Retinal pigment epithelial cell (primary cell): Measurements from ENCODE around the gene DCTD.

Experiments used
- DNase-seq: peaks from one replicate; pipeline ENCODE4 v3.0.0-alpha.2; 2010; ENCODE audit warnings: low read depth
- H3K4me3 ChIP-seq: 2 replicates; pipeline ENCODE4 v1.5.1; 2011; ENCODE audit warnings: mild to moderate bottlenecking, low read length, control low read depth, moderate library complexity
- TF ChIP-seq, protein P1 (sequence below): conservative IDR thresholded peaks from 2 replicates; pipeline ENCODE4 v1.5.1; 2011; ENCODE audit warnings: low read depth, low read length, control low read depth, inconsistent platforms

Gene DCTD

DNA sequence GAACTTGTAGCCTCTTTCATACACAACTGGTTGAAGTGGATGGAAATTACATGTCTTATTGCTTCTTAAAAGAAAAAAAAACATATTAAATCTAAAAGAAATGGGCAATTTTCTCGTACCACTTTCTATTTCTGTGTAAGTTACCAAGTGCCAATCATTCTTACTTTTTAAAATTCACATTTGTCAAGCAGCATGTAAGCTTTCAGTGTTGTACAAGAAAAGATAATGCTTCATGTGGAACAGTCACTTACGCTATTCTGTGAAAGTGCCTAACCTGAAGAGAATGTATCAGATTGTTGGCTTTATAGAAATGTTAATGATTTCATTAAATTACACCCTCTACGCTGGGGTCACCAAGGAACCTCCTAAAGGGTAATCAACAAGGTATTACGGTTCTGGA, 4.4 kb upstream of the DCTD start:
- DNase-seq = no peak
- TF ChIP-seq, protein P1, sequence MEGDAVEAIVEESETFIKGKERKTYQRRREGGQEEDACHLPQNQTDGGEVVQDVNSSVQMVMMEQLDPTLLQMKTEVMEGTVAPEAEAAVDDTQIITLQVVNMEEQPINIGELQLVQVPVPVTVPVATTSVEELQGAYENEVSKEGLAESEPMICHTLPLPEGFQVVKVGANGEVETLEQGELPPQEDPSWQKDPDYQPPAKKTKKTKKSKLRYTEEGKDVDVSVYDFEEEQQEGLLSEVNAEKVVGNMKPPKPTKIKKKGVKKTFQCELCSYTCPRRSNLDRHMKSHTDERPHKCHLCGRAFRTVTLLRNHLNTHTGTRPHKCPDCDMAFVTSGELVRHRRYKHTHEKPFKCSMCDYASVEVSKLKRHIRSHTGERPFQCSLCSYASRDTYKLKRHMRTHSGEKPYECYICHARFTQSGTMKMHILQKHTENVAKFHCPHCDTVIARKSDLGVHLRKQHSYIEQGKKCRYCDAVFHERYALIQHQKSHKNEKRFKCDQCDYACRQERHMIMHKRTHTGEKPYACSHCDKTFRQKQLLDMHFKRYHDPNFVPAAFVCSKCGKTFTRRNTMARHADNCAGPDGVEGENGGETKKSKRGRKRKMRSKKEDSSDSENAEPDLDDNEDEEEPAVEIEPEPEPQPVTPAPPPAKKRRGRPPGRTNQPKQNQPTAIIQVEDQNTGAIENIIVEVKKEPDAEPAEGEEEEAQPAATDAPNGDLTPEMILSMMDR = no peak
- H3K4me3 ChIP-seq = no peak overlapping the region

DNA sequence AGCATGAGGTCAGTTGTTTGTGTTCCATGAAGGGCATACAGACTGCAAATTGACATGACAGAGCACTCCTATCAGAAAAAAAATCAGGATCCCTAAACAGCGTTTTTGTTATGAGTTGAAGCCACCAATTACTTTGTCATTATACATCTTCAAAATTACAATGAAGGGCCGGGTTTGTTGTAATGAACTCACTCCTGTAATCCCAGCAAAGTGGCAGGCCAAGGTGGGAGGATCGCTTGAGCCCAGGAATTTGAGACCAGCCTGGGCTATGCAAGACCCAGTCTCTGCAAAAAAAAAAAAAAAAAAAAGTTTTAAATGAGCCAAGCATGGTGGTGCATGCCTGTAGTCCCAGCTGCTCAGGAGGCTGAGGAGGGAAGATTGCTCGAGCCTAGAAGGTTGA, 3.5 kb upstream of the DCTD start:
- no peak for DNase-seq
- no peak overlapping the region for H3K4me3 ChIP-seq
- TF ChIP-seq, protein P1 = no peak

DNA sequence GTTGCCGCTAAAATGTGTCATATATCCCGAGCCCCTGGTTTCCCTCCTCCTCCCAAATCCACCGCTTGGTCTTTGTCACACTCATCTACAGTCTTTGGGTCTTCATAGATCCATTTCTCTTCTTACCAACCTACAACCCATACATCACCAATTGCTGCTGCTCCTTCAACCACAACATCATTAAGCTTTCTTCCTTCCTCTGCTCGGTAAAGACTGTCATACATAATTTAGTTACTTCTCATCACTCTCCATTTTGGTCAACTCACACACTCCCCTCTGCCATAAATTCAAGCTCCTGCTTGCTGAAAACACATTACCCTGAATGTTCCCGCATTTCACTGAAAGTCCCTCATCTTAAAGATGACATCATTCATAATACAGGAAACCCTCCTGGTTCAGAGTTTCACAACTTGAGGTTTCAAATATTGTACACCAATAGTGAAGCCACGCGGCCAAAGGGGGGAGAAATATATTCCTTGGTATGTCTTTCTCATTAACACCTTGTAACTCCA, 1.7 kb upstream of the DCTD start:
- no peak for DNase-seq
- no peak overlapping the region for H3K4me3 ChIP-seq
- TF ChIP-seq, protein P1 = no peak

DNA sequence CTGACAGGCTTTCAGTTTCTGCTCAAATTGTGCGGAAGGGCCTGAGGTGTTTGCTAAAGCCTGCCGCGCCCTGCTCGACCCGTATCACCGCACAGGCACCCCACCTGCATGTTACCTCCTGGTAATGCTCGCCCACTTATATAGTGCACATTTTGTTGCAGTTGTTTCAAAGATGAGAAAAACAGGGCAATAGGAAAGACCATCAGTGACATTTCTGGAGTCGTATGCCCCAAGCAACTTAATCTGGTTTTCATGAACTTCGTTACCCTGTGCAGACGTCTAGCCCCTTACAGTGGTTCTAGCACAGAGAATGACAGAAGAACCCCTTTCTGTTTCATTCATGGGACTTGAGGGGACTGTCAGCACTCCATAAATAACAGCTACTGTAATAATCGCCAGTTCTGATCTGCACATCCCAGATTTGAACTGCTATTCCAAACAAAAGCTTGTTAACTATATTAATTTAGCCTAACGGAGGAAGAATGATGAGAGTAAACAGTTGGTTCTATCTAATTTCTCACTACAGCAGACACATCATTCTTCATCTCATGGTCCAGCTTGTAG, 940 bp upstream of the DCTD start:
- peak overlapping the region; percentile 66 for H3K4me3 ChIP-seq
- no peak for DNase-seq
- TF ChIP-seq, protein P1 = no peak

DNA sequence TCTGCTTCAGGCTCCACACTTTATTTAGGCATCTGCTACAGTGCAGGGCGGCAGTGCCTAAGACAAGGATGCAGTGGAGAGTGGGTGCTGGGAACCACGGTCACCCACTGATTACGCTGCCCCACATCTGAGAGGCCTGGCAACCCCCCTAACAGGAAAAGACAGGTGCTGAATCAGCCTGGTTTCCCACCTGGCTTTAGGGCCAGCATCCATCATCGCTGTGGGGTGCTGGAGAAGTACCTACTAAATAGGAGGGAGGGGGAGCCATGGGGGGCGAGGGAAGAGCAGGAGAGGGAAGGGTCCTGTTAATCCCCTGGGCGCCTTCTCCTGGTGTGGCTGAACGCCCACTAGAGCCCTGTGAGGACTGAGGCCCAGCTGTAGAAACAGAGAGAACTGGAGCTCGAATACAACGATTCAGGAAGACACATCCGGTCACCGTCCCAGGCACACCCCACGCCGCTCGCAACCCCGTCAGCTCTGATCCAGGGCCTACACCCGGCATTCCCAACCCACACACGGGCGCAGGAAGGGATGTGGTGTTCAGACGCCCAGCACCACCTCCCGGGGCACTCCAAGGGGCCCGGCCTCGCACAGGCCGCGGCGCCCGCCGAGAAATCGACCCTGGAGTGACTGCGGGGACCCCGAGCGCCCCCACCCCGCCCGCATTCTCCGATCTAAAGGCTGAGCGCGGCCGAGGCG, 554 bp downstream of the DCTD start:
- DNase-seq = no peak
- peak overlapping the region; percentile 63 for H3K4me3 ChIP-seq
- TF ChIP-seq, protein P1 = no peak

DNA sequence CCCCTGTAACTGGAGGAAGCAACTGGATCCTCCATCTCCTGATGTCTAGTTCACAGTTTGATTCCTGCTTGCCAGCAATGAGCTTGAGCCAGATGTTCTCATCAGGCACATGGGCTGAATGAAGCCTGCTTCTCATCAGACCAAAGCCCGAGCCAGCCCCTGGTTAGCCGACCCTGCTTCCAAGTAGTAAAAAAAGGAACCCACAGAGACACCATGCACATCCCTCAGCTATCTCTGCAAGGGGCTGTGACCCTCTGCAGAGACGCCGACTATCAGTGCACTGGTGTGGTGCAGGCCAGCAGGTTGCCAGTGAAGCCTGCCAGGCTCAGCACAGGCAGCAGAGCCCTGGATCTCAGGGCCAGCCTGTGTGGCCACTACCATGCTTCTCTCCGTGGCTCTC, 2.8 kb downstream of the DCTD start:
- H3K4me3 ChIP-seq = no peak overlapping the region
- DNase-seq = no peak
- TF ChIP-seq, protein P1 = no peak

DNA sequence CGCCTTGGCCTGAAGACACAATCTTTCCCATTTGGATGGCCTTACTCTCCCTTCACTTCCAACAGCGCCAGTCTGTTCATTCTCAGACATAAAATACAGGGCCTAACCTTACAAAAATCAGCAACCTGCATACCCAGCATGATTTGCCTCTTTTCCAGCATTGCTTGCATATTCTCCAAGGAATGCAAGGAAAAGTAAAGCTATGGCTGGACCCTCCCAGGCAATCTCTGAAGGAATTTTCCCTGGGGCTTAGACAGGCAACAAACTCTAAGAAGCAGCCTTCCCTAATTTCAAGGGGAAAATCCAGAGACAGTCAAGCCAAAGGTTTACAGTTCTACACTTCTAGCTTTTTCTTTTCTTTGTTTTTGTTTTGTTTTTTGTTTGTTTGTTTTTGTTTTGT, 3.6 kb downstream of the DCTD start:
- DNase-seq = no peak
- no peak overlapping the region for H3K4me3 ChIP-seq
- TF ChIP-seq, protein P1 = no peak
